ENCODE data around the gene EXOC6. TPM values are rescaled to one million over a fixed set of nuclear protein-coding genes. Genes with fewer than 3 reads are reported as not detected.

Gene EXOC6
- total and polyA plus RNA-seq, 2 donors = 12.8 to 43.7 TPM

DNA sequence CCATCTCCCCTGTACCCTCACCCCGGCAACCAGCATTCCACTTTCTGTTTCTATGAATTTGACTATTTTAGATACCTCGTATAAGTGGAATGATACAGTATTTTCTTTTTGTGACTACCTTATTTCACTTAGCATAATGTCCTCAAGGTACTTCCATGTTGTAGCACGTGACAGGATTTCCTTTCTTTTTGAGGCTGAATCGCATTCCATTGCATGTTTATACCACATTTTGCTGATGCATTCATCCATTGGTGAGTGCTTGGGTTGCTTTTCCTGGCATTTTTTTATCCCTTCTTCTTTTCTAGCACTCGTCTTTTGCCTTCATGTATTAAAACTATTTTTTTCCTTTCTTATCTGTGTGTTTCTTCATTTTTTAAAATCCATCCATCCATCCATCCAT lies 22.3 kb upstream of the EXOC6 start:
- DNase-seq (ENCODE audit: extremely low spot score) = no peak
- 70% methylated on average over 5 of the region's 5 CpGs for WGBS
- no peaks in the 10 kb centered on the region for H3K4me1 ChIP-seq (ENCODE audit: insufficient read depth)
- H3K36me3 ChIP-seq (ENCODE audit: insufficient read depth) = no peaks in the 10 kb centered on the region
- no peak overlapping the region for H3K27ac ChIP-seq (ENCODE audit: low read depth)
- H3K4me3 ChIP-seq (ENCODE audit: low read depth, low read length) = no peak overlapping the region

DNA sequence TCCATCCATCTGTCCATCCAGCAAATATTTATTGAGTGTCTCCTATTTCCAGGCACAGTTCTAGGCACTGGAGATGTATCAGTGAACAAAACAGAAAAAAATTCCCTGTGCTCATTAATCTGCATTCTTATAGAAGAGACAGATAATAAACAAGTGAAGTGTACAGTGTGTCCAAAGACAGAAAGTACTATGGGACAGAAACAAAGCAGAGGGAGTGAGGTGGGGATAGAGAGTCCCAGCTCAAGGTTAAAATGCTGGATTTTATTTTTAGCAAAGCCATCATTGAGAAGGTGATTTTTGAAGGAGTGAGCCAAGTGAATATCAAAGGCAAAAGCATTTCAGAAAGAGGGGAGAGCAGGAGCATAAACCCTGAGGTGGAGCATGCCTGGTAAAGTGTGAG lies 21.8 kb upstream of the EXOC6 start:
- Histone ChIP-seq H3K4me3 (ENCODE audit: low read depth, low read length) (no peak overlapping the region), H3K36me3 (ENCODE audit: insufficient read depth) (no peaks in the 10 kb centered on the region)
- no peak for DNase-seq (ENCODE audit: extremely low spot score)

DNA sequence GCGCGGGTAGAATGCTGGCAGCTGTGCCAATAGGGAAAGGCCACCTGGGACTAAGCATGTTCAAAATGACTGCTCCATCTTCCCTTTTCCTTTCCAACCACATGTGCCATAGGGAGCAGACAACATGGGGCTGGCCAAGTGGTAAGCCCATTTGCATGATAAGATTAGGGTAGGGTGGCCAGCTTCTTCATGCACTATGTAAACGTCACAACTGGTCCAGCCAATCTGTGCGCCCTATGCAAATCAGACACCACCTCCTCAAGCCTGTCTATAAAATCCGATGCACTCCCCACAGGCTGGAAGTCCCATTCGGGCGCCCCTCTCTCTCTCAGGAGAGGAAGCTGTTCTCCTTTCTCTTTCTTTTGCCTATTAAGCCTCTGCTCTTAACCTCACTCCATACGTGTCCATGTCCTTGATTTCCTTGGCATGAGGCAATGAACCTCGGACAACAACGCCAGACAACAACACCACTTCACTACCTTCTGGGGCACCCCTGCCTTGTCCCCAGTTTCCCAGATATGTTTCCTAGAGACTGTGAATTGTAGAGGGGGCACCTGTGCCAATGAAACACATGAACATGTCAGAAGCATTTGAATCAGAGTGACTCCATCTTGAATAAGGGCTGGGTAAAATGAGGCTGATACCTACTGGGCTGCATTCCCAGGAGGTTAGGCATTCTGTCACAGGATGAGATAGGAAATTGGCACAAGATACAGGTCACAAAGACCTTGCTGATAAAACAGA lies 19.1 kb upstream of the EXOC6 start:
- H3K4me3 ChIP-seq (ENCODE audit: low read depth, low read length) = no peak overlapping the region
- no peaks in the 10 kb centered on the region for H3K4me1 ChIP-seq (ENCODE audit: insufficient read depth)
- 80% methylated on average over 10 of the region's 10 CpGs for WGBS
- no peak for DNase-seq (ENCODE audit: extremely low spot score)
- no peaks in the 10 kb centered on the region for H3K36me3 ChIP-seq (ENCODE audit: insufficient read depth)
- no peak overlapping the region for H3K27ac ChIP-seq (ENCODE audit: low read depth)

More for the DNA sequence above, 21.8 kb upstream of the EXOC6 start:
- Histone ChIP-seq H3K27ac (ENCODE audit: low read depth) (no peak overlapping the region), H3K4me1 (ENCODE audit: insufficient read depth) (no peaks in the 10 kb centered on the region)

DNA sequence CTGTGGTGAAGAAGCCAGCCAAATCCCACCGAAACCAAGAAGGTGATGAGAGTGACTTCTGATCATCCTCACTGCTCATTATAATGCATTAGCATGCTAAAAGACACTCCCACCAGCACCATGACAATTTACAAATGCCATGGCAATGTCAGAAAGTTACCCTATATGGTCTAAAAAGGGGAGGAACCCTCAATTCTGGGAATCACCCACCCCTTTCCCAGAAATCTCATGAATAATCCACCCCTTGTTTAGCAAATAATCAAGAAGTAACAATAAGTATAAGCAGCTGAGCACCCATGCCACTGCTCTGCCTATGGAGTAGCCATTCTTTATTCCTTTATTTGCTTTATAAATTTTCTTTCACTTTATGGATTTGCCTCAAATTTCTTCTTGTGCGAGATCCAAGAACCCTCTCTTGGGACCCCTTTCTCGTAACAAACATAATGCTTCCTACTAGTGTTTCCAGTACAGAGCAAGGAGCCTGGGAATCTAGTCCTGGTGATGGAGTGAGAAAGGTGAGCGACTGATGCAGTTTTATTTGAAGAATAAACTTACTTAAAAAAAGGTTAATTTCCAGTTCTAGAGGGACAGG lies 18.4 kb upstream of the EXOC6 start:
- H3K36me3 ChIP-seq (ENCODE audit: insufficient read depth) = no peaks in the 10 kb centered on the region
- 88% methylated on average over 4 of the region's 4 CpGs for WGBS
- H3K27ac ChIP-seq (ENCODE audit: low read depth) = no peak overlapping the region
- DNase-seq (ENCODE audit: extremely low spot score) = no peak
- no peak overlapping the region for H3K4me3 ChIP-seq (ENCODE audit: low read depth, low read length)
- no peaks in the 10 kb centered on the region for H3K4me1 ChIP-seq (ENCODE audit: insufficient read depth)

DNA sequence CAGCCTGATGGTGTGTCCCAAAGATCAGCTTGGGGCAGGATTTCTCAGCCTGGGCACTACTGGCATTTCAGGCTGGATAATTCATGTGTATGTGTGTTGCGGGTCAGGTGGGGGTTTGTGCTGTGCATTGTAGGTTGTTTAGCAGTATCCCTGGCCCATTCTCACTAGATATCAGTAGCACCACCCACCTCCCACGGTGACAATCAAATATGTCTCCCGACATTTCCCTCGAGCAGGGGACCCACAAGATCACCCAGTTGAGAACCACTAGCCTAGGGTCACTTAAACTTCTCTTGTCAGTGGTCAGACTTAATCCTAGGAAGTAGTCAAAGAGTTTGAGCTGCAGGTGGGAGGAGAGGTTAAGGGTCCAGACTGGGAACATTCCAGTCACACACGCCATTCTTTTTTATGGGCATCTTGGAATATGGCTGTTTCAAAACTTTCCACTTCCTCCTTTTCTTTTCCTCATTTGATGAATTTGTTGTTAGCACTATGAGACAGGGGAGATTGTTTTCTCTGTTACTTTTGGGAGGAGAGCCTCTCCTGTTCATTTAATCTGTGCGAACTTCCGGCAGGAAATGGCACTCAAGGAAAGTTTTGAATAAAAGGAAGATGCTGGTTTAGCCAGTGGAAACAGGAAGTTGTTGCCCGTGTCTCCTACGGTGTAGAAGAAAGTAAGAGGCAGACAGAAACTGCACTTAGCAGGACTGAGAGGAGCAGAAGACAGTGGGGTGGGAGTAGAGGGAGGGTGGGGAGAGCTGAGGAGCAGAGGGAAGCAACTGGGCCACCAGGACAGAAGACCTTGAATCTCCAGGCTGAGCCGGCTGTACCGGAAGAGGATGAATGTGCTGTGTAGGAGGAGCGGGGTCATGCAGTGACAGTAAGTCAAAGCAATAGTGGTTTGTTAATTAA lies 17.6 kb upstream of the EXOC6 start:
- no peaks in the 10 kb centered on the region for H3K4me1 ChIP-seq (ENCODE audit: insufficient read depth)
- no peak overlapping the region for H3K27ac ChIP-seq (ENCODE audit: low read depth)
- 72% methylated on average over 12 of the region's 12 CpGs for WGBS
- H3K36me3 ChIP-seq (ENCODE audit: insufficient read depth) = no peaks in the 10 kb centered on the region
- no peak for DNase-seq (ENCODE audit: extremely low spot score)
- H3K4me3 ChIP-seq (ENCODE audit: low read depth, low read length) = no peak overlapping the region

DNA sequence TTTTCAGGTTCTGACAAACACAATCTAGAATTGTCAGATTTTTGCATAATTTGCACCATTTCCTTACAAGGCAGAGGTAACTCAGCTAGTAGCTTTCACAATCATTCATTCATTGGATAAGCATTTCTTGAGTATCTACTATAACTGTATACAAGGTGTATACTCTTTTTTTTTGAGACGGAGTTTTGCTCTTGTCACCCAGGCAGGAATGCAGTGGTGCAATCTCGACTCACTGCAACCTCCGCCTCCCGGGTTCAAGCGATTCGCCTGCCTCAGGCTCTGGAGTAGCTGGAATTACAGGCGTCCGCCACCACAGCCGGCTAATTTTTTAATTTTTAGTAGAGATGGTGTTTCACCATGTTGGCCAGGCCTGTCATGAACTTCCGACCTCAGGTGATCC lies 16.2 kb upstream of the EXOC6 start:
- Histone ChIP-seq H3K4me1 (ENCODE audit: insufficient read depth) (no peaks in the 10 kb centered on the region), H3K36me3 (ENCODE audit: insufficient read depth) (no peaks in the 10 kb centered on the region), H3K4me3 (ENCODE audit: low read depth, low read length) (no peak overlapping the region), H3K27ac (ENCODE audit: low read depth) (no peak overlapping the region)
- 96% methylated on average over 10 of the region's 10 CpGs for WGBS
- no peak for DNase-seq (ENCODE audit: extremely low spot score)

DNA sequence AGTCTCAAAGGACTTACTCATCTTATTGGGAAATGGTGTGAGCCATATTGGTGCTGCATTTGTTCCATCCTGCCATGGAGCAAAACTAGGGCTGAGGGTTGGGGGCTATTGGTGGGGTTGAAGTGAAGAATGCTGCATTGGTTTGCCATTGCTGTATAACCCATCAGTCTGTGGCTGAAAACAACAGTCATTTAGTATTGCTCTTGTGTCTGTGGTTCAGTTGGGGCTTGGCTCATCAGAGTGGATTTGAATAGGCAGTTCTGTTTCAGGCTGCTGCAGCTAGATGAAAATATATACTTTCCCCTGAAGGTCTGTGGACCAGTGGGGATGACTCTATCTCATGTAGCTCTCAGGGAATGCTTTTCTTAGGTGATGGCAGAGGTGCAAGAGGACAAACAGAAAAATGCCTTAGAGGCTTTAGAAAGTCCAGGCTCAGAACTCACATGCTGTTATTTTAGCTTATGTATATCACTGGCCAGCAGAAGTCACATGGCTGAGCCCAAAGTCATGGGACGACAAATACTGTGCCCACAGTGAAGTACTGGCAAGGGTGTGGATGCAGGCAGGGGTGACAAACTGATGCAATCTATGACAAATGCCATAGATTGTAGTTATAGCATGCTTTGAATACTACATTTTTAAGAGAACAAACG lies 15.2 kb upstream of the EXOC6 start:
- no peak for DNase-seq (ENCODE audit: extremely low spot score)
- Histone ChIP-seq H3K4me3 (ENCODE audit: low read depth, low read length) (no peak overlapping the region), H3K4me1 (ENCODE audit: insufficient read depth) (no peaks in the 10 kb centered on the region), H3K27ac (ENCODE audit: low read depth) (no peak overlapping the region), H3K36me3 (ENCODE audit: insufficient read depth) (no peaks in the 10 kb centered on the region)
- WGBS = 74% methylated on average over 2 of the region's 2 CpGs

DNA sequence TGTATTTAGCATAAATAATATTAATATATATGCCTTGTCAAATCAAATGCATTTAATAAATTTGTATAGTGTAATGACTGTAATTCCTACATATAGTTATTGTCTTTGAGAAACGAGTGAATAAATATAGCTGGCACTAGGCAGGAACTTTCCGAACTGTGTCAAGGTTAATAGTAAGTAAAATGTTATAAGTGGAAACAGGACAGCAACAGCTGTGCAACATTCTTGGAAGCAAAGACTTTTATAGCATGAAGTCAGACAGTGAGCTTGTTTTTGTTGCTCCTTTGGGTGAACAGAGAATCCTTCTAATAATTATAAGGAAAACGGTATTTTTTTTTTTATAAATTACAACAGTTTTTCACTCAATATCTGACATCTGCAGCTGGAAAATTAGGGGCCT lies 14.0 kb upstream of the EXOC6 start:
- no peak overlapping the region for H3K4me3 ChIP-seq (ENCODE audit: low read depth, low read length)
- no peak for DNase-seq (ENCODE audit: extremely low spot score)
- H3K36me3 ChIP-seq (ENCODE audit: insufficient read depth) = no peaks in the 10 kb centered on the region
- H3K4me1 ChIP-seq (ENCODE audit: insufficient read depth) = no peaks in the 10 kb centered on the region
- H3K27ac ChIP-seq (ENCODE audit: low read depth) = no peak overlapping the region
- WGBS = 52% methylated on average over 3 of the region's 3 CpGs

DNA sequence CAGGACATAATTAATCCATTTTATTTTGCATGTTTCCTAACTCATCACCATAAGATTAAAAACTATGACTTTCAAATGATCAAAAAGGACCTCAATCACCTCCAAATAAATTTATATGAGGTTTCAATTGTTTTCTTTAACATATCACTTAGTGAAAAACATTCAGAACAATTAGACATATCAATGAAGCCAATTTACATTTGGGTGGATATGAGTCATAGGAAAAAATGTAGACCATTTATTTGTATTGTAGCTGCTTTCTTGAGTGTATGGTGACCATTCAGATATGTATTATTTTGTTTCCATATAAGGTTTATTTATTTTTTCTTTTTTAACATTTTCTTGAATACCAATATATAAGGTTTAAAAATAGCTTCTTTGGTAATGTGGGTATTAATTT lies 13.3 kb upstream of the EXOC6 start:
- Histone ChIP-seq H3K4me1 (ENCODE audit: insufficient read depth) (no peaks in the 10 kb centered on the region), H3K36me3 (ENCODE audit: insufficient read depth) (no peaks in the 10 kb centered on the region), H3K4me3 (ENCODE audit: low read depth, low read length) (no peak overlapping the region), H3K27ac (ENCODE audit: low read depth) (no peak overlapping the region)
- DNase-seq (ENCODE audit: extremely low spot score) = no peak

DNA sequence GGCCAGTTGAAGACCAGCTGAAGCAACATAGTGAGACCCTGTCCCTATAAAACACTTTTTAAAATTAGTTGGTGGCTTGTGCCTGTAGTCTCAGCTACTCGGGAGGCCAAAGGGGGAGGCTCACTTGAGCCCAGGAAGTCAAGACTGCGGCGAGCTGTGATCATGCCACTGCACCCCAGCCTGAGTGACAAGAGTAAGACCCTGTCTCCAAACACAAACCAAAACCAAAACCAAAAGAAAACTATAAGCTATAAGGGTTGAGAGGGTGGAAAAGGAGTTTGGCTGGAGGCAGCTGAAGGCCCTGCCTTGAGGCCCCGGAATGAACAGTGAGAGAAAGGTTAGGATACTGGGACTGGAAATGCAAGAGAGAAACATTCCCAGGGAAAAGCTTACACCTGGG lies 10.9 kb upstream of the EXOC6 start:
- H3K36me3 ChIP-seq (ENCODE audit: insufficient read depth) = no peaks in the 10 kb centered on the region
- no peaks in the 10 kb centered on the region for H3K4me1 ChIP-seq (ENCODE audit: insufficient read depth)
- no peak overlapping the region for H3K27ac ChIP-seq (ENCODE audit: low read depth)
- WGBS = 83% methylated on average over 4 of the region's 4 CpGs
- no peak for DNase-seq (ENCODE audit: extremely low spot score)
- no peak overlapping the region for H3K4me3 ChIP-seq (ENCODE audit: low read depth, low read length)

DNA sequence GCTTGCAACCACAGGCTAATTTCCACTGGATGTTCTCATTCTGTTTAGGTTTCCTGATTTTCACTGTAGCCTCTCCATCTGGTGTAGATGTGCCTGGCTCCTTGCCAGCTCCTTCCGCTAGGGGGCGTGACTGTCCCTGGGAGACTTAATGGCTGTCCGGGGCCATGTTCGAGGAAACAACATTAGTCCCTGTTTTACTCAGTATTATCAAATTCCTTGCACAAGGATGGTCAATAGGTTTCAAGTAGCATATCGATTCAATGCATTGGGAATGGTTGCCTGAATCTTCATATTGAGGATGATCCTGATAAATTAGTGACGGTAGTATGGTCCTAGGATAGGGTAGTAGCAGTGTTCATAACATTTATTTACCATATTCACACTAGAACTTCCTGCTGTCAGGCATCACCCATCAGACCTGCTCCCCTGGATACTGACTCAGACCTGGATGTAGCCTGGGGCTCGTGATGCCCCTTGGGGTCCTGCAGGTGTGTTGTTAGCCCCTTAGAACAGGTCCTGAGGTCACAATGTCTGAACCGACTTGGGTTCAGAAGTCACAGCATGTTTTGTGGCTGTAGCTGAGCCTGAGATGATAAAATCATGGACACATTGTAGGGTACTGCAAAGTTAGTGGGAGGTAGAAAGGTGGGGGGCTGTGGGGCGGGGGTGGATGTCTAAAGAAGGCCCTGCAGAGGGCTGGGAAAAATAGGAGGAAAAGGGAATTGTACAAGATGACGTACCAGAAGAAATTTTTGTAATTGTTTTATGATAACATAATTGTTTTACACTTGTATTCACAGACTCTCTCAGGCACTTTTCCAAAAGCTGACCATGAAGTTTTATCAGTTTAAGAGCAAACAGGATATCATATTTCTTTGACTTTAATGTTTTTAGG lies 8.9 kb upstream of the EXOC6 start:
- H3K4me3 ChIP-seq (ENCODE audit: low read depth, low read length) = no peak overlapping the region
- DNase-seq (ENCODE audit: extremely low spot score) = no peak
- no peak overlapping the region for H3K27ac ChIP-seq (ENCODE audit: low read depth)
- H3K36me3 ChIP-seq (ENCODE audit: insufficient read depth) = no peaks in the 10 kb centered on the region
- no peaks in the 10 kb centered on the region for H3K4me1 ChIP-seq (ENCODE audit: insufficient read depth)
- 40% methylated on average over 10 of the region's 10 CpGs for WGBS

DNA sequence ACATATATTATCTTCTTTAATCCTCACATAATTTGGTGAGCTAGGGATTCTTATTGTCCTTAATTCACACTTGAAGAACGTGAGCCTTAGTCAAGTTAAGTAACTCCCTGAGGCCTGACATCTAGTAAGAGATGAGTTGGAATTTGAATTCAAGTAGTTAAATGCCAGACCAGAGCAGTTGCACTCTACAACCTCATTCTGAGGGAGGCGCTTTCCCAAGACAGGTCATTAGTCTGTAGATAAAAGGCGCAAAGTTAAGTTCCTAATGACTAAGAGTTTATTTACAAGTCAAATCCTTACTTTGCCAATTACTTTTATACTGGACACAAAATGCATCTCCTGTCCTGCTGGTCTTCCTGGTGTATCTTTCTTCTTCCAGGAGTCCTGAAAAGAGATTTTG lies 3.6 kb upstream of the EXOC6 start:
- DNase-seq (ENCODE audit: extremely low spot score) = no peak
- Histone ChIP-seq H3K4me3 (ENCODE audit: low read depth, low read length) (no peak overlapping the region), H3K27ac (ENCODE audit: low read depth) (no peak overlapping the region), H3K36me3 (ENCODE audit: insufficient read depth) (no peaks in the 10 kb centered on the region), H3K4me1 (ENCODE audit: insufficient read depth) (no peaks in the 10 kb centered on the region)
- WGBS = 63% methylated on average over 3 of the region's 3 CpGs

DNA sequence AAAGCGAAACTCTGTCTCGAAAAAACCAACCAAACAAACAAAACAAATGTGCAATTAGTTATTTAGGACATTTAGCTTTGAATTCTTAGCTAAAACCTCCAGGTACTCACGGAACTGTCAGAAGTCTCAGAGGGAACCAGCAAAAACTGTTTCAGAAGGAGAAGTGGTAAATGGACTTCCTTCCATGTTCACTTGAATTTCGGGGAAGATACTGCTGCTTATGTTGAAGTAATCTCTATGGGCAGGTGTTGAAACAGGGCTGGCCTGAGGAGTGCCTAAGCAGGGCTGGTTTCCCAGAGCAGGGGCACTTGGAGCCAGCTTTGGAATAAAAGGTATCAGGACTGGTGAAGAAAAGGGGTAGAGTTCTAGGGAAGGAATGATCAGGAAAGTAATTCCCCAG lies 2.4 kb upstream of the EXOC6 start:
- WGBS = 88% methylated on average over 4 of the region's 4 CpGs
- no peaks in the 10 kb centered on the region for H3K4me1 ChIP-seq (ENCODE audit: insufficient read depth)
- H3K4me3 ChIP-seq (ENCODE audit: low read depth, low read length) = no peak overlapping the region
- no peak for DNase-seq (ENCODE audit: extremely low spot score)
- H3K27ac ChIP-seq (ENCODE audit: low read depth) = no peak overlapping the region
- no peaks in the 10 kb centered on the region for H3K36me3 ChIP-seq (ENCODE audit: insufficient read depth)

Measured in urinary bladder (tissue), 4 donors.